ENCODE measurements around the gene MUC5B. TPM values are rescaled to one million over a fixed set of nuclear protein-coding genes. Genes with fewer than 3 reads are reported as not detected.

The MUC5B gene
- total and polyA plus RNA-seq, 11 donors, result 0.01 TPM; not detected in 10

GRCh38 chr11:1306186-1307162 is 83.6 kb downstream of the MUC5B start:
- TF ChIP-seq CTCF (IDR thresholded peaks at IDR 0.05) (no peak), POLR2A (IDR thresholded peaks at IDR 0.05) (no peak)
- intact Hi-C loops (cut with DNase I), result loop anchor here in 4 of 10 donors (5.0 to 10.0 kb wide), 5 partner anchors 44 to 266 kb away; partner anchors contain the start of genes BRSK2 (in 1 of the 4) and DUSP8 (in 1 of the 4)
- Histone ChIP-seq H3K9me3 (peaks cover 0 to 3% (median 0%) of the 10 kb centered on the region in 12 donors), H3K4me1 (peaks cover 3 to 67% (median 45%) of the 10 kb centered on the region in 12 donors), H3K27me3 (no peaks in the 10 kb centered on the region), H3K36me3 (peaks cover 0 to 22% (median 4%) of the 10 kb centered on the region in 9 donors), H3K4me3 (no peak overlapping the region), H3K27ac (no peak overlapping the region)
- no peak for ATAC-seq
- WGBS, 4 donors, result 85 to 89% (median 86%) methylated on average over 30 of the region's 30 CpGs
- no peak for DNase-seq

GRCh38 chr11:1307163-1307870 is 84.5 kb downstream of the MUC5B start:
- no peak for DNase-seq
- ATAC-seq, result no peak
- 72 to 83% (median 77%) methylated on average over 20 to 21 of the region's 21 CpGs for WGBS, 4 donors
- no peak overlapping the region for H3K27ac ChIP-seq
- no peaks in the 10 kb centered on the region for H3K27me3 ChIP-seq
- no peak for TF ChIP-seq CTCF (IDR thresholded peaks at IDR 0.05)
- TF ChIP-seq POLR2A (IDR thresholded peaks at IDR 0.05), result no peak
- intact Hi-C loops (cut with DNase I), result loop anchor here in 4 of 10 donors (5.0 to 10.0 kb wide), 5 partner anchors 45 to 265 kb away; partner anchors contain the start of genes BRSK2 (in 1 of the 4) and DUSP8 (in 1 of the 4)
- peaks cover 3 to 62% (median 45%) of the 10 kb centered on the region in 12 donors for H3K4me1 ChIP-seq
- H3K9me3 ChIP-seq, result peaks cover 0 to 10% (median 4%) of the 10 kb centered on the region in 12 donors
- peaks cover 0 to 22% (median 4%) of the 10 kb centered on the region in 9 donors for H3K36me3 ChIP-seq
- peak overlapping the region in 3 of 12 donors; percentile 0 to 98 (median 93) for H3K4me3 ChIP-seq

GRCh38 chr11:1307998-1308742 is 85.3 kb downstream of the MUC5B start:
- Histone ChIP-seq H3K27me3 (no peaks in the 10 kb centered on the region), H3K27ac (peak overlapping the region in 4 of 12 donors; percentile 91 to 96 (median 96)), H3K36me3 (peaks cover 0 to 16% (median 3%) of the 10 kb centered on the region in 9 donors), H3K4me3 (peak overlapping the region in 11 of 12 donors; percentile 58 to 98 (median 89)), H3K9me3 (peaks cover 0 to 12% (median 4%) of the 10 kb centered on the region in 12 donors), H3K4me1 (peaks cover 3 to 55% (median 37%) of the 10 kb centered on the region in 12 donors)
- TF ChIP-seq POLR2A (IDR thresholded peaks at IDR 0.05) (no peak), CTCF (IDR thresholded peaks at IDR 0.05) (no peak)
- intact Hi-C loops (cut with DNase I), result loop anchor here in 4 of 10 donors (5.0 to 10.0 kb wide), 5 partner anchors 46 to 264 kb away; partner anchors contain the start of genes BRSK2 (in 1 of the 4) and DUSP8 (in 1 of the 4)
- ATAC-seq (no peak), DNase-seq (no peak)
- WGBS, 4 donors, result 70 to 74% (median 72%) methylated on average over 21 of the region's 21 CpGs

Measured in heart left ventricle (tissue), 16 donors.